GM19324 (cell line): Measurements from ENCODE around the gene ATXN2.

Experiments used
- ATAC-seq: cut with Tn5 transposase; IDR thresholded peaks from one replicate; pipeline ENCODE4 v1.9.1; 2021; ENCODE audit warnings: mild to moderate bottlenecking, moderate library complexity; ENCODE audit not compliant: unreplicated experiment, low FRiP score

ATXN2 gene

GRCh38 chr12:111424793-111425251 lies 174.3 kb downstream of the ATXN2 start:
- no peak for ATAC-seq

- no peak for ATAC-seq
Measured at GRCh38 chr12:111424189-111424792, 174.8 kb downstream of the ATXN2 start.

DNA sequence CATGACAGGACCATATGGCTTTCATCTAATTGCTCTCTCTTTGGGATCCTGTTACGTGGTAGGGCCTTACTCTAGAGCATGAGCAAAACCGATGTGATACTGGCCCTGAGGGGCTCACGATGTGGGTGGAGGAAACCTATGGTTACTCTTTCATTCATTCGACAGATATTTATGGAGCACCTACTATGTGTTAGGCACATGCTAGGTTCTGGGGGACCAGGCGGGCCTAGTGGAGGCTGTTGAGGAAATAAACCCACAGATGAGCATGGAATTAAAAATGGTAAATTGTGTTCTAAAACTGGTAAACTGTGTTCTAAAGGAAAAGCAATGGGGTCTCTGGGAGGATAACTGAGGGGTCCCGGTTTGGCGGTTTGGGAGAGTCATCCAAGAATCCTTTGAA lies 178.6 kb downstream of the ATXN2 start:
- no peak for ATAC-seq

GRCh38 chr12:111419784-111420183 lies 179.3 kb downstream of the ATXN2 start:
- ATAC-seq: no peak

DNA sequence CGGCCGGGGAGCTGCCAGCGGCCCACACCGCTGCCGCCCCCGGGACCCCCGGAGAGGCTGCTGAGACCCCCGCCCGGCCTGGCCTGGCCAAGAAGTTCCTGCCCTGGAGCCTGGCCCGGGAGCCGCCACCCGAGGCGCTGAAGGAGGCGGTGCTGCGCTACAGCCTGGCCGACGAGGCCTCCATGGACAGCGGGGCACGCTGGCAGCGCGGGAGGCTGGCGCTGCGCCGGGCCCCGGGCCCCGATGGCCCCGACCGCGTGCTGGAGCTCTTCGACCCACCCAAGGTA lies 180.6 kb downstream of the ATXN2 start:
- ATAC-seq: no peak

- ATAC-seq: no peak
Measured at GRCh38 chr12:111417784-111418593, 181.1 kb downstream of the ATXN2 start.

DNA sequence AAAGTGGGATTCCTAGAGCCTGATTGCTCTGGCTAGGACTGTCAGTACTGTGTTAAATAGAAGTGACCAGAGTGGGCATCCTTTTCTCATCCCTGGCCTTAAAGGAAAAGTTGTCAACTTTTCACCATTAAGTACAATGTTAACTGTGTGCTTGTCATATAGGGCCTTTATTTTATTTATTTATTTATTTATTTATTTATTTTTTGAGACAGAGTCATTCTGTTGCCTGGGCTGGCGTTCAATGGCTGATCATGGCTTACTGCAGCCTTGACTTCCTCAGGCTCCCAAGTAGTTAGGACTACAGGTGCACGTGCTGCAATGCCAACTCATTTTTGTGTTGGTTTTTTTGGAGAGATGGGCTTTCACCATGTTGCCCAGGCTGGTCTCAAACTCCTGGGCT lies 181.8 kb downstream of the ATXN2 start:
- no peak for ATAC-seq

GRCh38 chr12:111414711-111415252 lies 184.3 kb downstream of the ATXN2 start:
- ATAC-seq: no peak

GRCh38 chr12:111413442-111414086 lies 185.6 kb downstream of the ATXN2 start:
- no peak for ATAC-seq

DNA sequence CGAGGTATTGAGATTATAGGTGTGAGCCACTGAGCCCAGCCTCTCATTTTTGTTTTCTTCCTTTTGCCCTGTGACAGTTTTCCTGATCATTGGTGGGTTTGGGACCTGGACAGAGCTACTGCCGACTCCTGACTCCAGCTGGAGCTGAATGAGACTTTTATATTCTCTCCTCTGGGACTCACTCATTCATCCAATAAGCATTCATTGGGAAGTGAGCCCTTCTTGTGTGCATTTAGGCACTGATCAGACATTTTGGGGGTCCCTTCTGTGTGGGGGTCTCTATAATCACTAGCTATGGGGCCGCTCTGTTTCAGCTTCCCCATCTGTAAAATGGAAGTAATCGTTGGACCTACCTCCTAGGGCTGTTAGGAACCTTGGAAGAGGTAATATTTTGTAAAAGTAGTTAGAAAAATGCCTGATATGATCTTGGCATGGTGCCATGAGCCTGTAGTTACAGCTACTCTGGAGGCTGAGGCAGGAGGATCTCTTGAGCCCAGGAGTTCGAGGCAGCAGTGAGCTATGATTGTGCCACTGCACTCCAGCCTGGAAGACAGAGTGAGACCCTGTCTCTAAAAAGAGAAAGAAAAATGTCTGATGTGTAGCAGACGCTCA lies 186.2 kb downstream of the ATXN2 start:
- no peak for ATAC-seq

DNA sequence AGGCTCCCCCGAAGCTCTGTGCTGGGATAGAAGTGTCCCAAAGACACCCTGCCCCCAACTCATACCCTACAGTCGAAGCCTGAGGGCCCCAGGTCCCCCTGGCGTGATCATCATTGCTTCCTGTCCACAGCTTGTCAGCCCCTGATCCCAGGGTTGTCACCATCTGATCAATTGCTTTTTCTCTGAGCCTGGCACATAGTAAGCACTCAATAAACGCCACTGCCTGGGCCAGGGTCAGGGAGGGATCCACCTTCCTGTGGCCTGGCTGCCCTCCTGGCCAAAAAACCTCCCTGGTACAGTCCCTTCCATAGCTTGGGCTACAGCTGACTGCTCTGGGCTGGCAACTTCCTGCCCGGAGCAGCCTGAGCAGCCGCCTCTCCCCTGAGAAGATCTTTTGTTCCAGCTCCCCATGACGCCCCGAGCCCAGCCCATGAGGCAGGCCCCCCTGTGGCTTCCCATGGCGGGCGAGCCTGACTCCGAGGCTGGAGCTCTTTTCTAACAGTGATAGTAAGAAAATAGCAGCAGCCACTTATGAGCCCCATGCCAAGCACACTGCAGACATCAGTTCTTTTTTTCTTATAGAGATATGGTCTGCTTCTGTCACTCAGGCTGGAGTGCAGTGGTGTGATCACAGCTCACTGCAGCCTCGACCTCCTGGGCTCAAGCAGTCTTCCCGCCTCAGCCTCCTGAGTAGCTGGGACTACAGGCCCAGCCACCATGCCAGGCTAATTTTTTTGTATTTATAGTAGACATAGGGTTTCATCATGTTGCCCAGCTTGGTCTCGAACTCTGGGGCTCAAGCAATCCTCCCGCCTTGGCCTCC lies 186.9 kb downstream of the ATXN2 start:
- no peak for ATAC-seq

DNA sequence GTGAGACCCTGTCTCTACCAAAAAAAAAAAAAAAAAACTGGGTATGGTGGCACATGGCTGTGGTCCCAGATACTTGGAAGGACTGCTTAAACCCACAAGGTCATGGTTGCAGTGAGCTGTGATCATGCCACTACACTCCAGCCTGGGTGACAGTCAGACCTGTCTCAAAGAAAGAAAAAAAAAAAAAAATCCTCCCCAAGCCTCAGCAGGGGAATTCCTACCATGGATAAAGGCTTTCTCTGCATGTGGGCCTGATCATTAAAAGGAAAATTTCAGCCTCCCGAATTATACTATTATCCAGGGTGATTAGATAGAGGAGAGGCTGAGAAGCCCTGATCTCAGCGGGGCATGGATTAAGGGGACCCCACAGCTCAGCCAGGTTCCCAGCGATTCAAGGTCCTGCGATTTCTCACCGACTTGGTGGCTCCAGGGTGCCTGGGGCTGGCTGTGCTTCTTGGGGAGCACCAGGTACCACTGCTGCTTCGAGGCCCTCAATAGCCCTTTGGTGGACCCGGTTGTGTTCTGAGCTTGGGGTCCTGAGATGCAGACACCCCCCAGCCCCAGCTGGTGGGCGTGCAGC lies 187.8 kb downstream of the ATXN2 start:
- no peak for ATAC-seq

DNA sequence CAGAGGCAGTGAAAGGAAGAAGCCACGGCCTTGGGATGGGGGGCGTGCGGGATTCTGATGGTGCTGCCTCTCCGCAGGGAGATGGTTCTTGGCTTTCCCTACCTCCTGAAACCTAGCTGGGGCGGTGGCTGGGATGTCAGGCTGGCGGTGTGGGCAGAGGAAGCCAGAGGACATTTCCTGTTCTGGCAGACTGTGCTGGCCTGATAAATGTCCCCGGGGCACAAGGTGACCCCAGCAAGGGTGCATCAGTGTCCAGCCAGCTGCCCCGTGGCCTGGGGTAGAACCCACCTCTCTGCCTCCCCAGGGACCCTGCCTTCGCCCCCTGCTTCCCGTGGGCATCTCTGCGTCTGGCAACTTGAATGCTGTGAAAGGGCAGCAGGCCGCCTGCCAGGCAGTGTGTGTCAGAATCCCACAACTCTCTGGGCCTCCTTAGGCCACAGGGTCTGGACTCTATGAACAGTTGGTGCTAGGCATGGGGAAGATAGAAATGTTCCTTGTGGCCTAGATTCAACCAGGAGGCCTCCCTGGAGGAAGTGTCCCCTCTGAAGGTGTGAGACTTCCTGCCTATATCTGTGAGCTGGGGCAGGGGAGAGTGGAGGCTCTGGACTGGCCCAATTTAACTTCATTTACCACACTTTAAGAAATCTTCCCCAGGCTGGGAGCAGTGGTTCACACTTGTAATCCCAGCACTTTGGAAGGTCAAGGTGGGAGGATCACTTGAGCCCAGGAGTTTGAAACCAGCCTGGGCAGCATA lies 188.5 kb downstream of the ATXN2 start:
- no peak for ATAC-seq

DNA sequence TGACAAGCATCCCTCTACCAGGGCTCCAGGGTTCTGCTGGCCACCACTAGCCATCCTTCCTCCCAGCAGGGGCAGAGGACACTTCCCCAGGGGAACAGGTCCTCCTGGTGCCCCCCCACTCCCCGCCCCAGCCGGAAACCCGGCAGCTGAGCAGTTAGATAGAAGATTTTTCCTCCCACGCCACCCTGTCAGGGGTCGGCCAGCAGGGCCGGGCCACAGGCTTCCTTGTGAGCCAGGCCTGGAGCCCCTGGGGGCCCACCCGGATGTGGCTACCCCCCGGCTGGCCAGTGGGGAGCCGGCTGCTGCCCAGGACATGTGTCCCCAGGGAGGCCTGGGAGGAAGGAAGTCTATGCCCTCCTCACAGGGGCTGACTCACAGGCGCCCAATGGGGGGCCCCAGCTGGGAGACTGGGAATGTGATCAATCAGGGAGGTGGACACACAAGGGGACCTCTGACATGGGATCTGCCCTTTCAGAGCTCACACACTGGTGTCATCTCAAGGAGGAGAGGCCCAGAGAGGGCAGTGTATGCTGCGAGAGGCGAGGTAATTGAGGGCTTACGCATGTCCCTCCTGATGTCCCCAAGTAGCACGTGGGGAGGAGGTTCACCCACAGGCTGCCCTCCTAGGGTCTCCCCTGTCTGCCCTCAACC lies 189.2 kb downstream of the ATXN2 start:
- no peak for ATAC-seq

DNA sequence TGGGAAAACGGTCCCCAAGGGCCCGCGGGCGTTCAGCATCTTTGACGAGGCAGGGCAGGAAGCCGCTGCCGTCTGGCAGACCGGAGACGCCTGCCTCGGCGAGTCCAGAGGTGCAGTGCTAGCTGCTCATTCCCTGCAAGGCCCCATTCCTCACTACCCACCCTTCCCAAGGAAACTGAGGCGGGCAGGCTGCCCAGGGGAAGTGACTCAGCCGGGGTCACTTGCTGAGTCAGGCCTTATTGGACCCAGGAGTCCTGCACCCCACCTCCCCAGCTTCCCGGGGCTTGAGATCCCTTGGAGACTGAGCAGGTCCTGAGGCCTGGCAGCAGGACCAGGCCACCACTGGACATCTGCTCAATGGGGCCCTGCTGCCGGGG lies 189.7 kb downstream of the ATXN2 start:
- ATAC-seq: no peak

DNA sequence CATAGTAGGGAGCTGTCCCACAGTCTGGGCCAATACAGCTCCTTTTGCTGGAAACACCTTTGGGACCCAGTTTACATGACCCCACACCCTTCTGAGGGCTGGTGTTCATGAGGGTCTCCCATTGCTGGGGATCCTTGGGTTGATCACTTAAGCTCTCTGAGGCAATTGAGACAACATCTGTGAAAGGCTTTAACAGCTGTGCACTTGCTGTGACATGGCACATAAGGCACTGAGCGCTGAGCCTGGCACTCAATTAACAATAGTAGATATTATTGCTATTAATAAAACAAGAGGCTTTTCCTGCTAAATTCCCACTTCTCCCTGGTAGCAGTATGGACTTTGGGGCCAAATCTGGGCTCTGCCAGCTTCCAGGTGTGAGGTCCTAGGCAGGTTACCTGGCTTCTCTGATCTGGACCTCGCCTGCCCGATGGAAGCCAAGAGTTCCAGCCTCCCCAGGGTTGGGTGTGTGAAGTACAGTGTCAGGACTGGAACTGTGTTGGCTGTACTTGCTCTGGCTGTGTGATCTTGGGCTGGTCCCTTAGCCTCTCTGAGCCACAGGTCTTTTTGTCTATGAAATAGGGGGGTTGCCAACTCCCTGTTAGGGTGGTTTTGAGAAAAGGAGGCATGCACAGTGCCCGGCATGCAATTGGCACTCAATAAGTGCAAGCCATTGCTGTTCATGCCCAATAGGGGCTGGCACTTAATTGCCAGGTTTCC lies 190.3 kb downstream of the ATXN2 start:
- no peak for ATAC-seq

GRCh38 chr12:111408116-111408440 lies 191.0 kb downstream of the ATXN2 start:
- no peak for ATAC-seq

GRCh38 chr12:111407377-111408115 lies 191.6 kb downstream of the ATXN2 start:
- ATAC-seq: no peak
